Measurements from ENCODE around the gene ILF2. TPM values are rescaled to one million over a fixed set of nuclear protein-coding genes. Genes with fewer than 3 reads are reported as not detected.

Gene ILF2
- polyA plus RNA-seq, 2 of the 4 experiments (the other 2 are of a cell fraction) = 249 to 285 TPM

DNA sequence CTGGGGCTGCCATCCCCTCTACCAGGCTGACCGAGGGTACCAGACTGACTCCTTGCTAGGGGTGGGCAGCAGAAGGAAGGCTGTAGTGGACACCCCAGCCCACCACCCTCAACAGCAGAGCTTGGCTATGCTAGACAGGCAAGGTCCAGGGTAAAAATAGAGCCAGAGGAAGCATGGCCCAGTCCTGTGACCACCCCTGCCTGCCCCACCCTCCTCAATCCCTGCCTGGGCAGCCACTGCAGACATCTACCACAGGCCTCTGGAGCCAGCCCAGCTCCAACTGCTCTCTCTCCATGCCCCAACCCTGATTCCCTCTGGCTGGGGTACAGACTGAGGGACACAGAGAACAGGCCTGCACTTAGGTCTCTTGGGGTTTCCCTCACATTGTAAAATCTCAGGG, 40.8 kb downstream of the ILF2 start:
- Histone ChIP-seq H3K27ac (peak overlapping the region in 1 of 2 experiments; percentile 13; a peak in 1 of 6 replicates), H3K4me2 (no peak overlapping the region), H3K9me3 (no peaks in the 10 kb centered on the region), H3K4me1 (peaks cover 24% of the 10 kb centered on the region), H3K4me3 (no peak overlapping the region)
- POLR2A ChIA-PET = no interaction called here
- DNase-seq (ENCODE audit: low read depth in 1 of 2, low spot score in 1 of 2) (no peak), ATAC-seq (no peak), FAIRE-seq (no peak)
- CTCF ChIA-PET = interaction anchor here (0.9 to 18.3 kb wide), 9 partner anchors 14 to 278 kb away, joined by 3 to 253 read pairs (median 18); partner anchors contain the start of genes S100A14, S100A16 and S100A6
- TF ChIP-seq CEBPB (IDR thresholded peaks at IDR 0.05) (no peak), ATOH8 (CRISPR knock-in tag; IDR thresholded peaks at IDR 0.05; ENCODE audit: low read depth) (no peak), KDM1A (IDR thresholded peaks at IDR 0.05; ENCODE audit: low read depth) (no peak), JUNB (IDR thresholded peaks at IDR 0.05) (no peak), JUN (IDR thresholded peaks at IDR 0.05) (no peak), EHMT2 (IDR thresholded peaks at IDR 0.05; ENCODE audit: low read depth) (no peak), MAZ (IDR thresholded peaks at IDR 0.05; ENCODE audit: borderline replicate concordance, low read depth, low read length) (no peak), EP300 (IDR thresholded peaks at IDR 0.05) (no peak), MAFK (IDR thresholded peaks at IDR 0.05; ENCODE audit: partially characterized antibody) (no peak), GATA3 (IDR thresholded peaks at IDR 0.05; ENCODE audit: borderline replicate concordance) (no peak), CBX2 (IDR thresholded peaks at IDR 0.05; ENCODE audit: borderline replicate concordance, low read depth) (no peak), ZFP36 (IDR thresholded peaks at IDR 0.05; ENCODE audit: borderline replicate concordance, partially characterized antibody) (no peak), RARB (CRISPR knock-in tag; IDR thresholded peaks at IDR 0.05) (no peak), POLR2A (IDR thresholded peaks at IDR 0.05; ENCODE audit: low read length) (no peak), HEYL (CRISPR knock-in tag; IDR thresholded peaks at IDR 0.05) (no peak)
- TF ChIP-seq, protein P1, sequence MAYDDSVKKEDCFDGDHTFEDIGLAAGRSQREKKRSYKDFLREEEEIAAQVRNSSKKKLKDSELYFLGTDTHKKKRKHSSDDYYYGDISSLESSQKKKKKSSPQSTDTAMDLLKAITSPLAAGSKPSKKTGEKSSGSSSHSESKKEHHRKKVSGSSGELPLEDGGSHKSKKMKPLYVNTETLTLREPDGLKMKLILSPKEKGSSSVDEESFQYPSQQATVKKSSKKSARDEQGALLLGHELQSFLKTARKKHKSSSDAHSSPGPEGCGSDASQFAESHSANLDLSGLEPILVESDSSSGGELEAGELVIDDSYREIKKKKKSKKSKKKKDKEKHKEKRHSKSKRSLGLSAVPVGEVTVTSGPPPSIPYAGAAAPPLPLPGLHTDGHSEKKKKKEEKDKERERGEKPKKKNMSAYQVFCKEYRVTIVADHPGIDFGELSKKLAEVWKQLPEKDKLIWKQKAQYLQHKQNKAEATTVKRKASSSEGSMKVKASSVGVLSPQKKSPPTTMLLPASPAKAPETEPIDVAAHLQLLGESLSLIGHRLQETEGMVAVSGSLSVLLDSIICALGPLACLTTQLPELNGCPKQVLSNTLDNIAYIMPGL (CRISPR knock-in tag; IDR thresholded peaks at IDR 0.05; ENCODE audit: borderline replicate concordance) = no peak
- 89% methylated on average over 1 of the region's 1 CpG for WGBS (ENCODE audit: missing lambda C conversion rate)

- 86% methylated on average over 5 of the region's 5 CpGs for WGBS (ENCODE audit: missing lambda C conversion rate)
- TF ChIP-seq CEBPB (IDR thresholded peaks at IDR 0.05) = no peak
- TF ChIP-seq, protein P2, sequence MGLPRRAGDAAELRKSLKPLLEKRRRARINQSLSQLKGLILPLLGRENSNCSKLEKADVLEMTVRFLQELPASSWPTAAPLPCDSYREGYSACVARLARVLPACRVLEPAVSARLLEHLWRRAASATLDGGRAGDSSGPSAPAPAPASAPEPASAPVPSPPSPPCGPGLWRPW (IDR thresholded peaks at IDR 0.05) = no peak
- TF ChIP-seq BHLHE40 (IDR thresholded peaks at IDR 0.05; ENCODE audit: low read depth, low read length) = no peak
- TF ChIP-seq MAFK (IDR thresholded peaks at IDR 0.05; ENCODE audit: partially characterized antibody) = no peak
- no peak for TF ChIP-seq TP53 (CRISPR knock-in tag; IDR thresholded peaks at IDR 0.05)
- TF ChIP-seq CBX8 (IDR thresholded peaks at IDR 0.05) = no peak
- TF ChIP-seq, protein P1 (CRISPR knock-in tag; IDR thresholded peaks at IDR 0.05; ENCODE audit: borderline replicate concordance) = no peak
- TF ChIP-seq, protein P3, sequence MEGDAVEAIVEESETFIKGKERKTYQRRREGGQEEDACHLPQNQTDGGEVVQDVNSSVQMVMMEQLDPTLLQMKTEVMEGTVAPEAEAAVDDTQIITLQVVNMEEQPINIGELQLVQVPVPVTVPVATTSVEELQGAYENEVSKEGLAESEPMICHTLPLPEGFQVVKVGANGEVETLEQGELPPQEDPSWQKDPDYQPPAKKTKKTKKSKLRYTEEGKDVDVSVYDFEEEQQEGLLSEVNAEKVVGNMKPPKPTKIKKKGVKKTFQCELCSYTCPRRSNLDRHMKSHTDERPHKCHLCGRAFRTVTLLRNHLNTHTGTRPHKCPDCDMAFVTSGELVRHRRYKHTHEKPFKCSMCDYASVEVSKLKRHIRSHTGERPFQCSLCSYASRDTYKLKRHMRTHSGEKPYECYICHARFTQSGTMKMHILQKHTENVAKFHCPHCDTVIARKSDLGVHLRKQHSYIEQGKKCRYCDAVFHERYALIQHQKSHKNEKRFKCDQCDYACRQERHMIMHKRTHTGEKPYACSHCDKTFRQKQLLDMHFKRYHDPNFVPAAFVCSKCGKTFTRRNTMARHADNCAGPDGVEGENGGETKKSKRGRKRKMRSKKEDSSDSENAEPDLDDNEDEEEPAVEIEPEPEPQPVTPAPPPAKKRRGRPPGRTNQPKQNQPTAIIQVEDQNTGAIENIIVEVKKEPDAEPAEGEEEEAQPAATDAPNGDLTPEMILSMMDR (IDR thresholded peaks at IDR 0.05) = no peak
- no peak for TF ChIP-seq SMC3 (IDR thresholded peaks at IDR 0.05)
- TF ChIP-seq POLR2AphosphoS2 (conservative IDR thresholded peaks at IDR 0.05; ENCODE audit: low read length) = no peak
- no peak for TF ChIP-seq GATA3 (IDR thresholded peaks at IDR 0.05; ENCODE audit: borderline replicate concordance)
- no peak for TF ChIP-seq CHD2 (IDR thresholded peaks at IDR 0.05; ENCODE audit: low read length, partially characterized antibody)
- no peak for TF ChIP-seq PHF8 (IDR thresholded peaks at IDR 0.05; ENCODE audit: borderline replicate concordance, low read depth)
- TF ChIP-seq ATOH8 (CRISPR knock-in tag; IDR thresholded peaks at IDR 0.05; ENCODE audit: low read depth) = no peak
- DNase-seq (ENCODE audit: low read depth in 1 of 2, low spot score in 1 of 2) (no peak), ATAC-seq (no peak), FAIRE-seq (no peak)
- H3K4me3 ChIP-seq = no peak overlapping the region
- H3K4me2 ChIP-seq = no peak overlapping the region
- peaks cover 24% of the 10 kb centered on the region for H3K4me1 ChIP-seq
- no peaks in the 10 kb centered on the region for H3K9me3 ChIP-seq
- H3K27ac ChIP-seq = no peak overlapping the region; a peak in 1 of 6 replicates
- CTCF ChIA-PET = interaction anchor here (0.7 to 18.3 kb wide), 10 partner anchors 11 to 277 kb away, joined by 3 to 253 read pairs (median 10); partner anchors contain the start of genes S100A14, S100A16 and S100A6
- POLR2A ChIA-PET = no interaction called here
Measured at GRCh38 chr1:153629343-153629665, 41.5 kb downstream of the ILF2 start.
